T47D (cell line): Measurements from ENCODE around the gene DHRSX.
A peak's percentile ranks its signal among the peaks of the same experiment; 100 is the strongest.
"Not testable (repeated sequence)": the region's sequence is repeated elsewhere in the genome, so short reads cannot be mapped to it uniquely, and the experiment has no call there.

Experiments used
- DNase-seq, 2 experiments: peaks; one replicate each; pipeline versions ENCODE4 v3.0.0 to v3.0.0-alpha.2; 2011 to 2012; ENCODE audit warnings: low read depth in 1 of 2, low spot score in 1 of 2
- JUND ChIP-seq: IDR thresholded peaks from 2 replicates; pipeline ENCODE4 v1.6.1; 2012; ENCODE audit warnings: low read depth
- in situ Hi-C: cut with HindIII; loops from 2 replicates; pipeline ENCODE4 v1.10.0; 2016; ENCODE audit warnings: low sequenced_read_pairs, low pct_unique_long_range_greater_than_20kb

DHRSX gene

DNA sequence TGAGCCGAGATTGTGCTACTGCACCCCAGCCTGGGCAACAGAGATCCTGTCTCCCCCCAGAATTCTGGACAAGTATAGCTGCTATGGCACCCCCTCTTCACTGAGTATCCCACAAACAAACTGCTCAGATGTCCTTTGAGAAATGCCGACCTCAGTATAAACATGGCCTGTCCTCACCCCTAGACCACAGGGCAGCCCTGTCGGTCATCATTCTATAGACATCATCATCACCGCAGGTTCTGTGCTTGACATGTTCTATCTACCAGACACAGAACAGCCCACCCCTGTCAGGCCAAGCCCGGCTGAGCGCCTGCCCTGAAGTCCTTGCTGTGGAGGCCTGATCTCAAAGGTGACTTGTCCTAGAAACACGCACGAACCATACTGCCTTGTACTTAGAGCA, 232.9 kb downstream of the DHRSX start:
- in situ Hi-C loops, result no loop called here
- no peak for TF ChIP-seq JUND
- no peak for DNase-seq

DNA sequence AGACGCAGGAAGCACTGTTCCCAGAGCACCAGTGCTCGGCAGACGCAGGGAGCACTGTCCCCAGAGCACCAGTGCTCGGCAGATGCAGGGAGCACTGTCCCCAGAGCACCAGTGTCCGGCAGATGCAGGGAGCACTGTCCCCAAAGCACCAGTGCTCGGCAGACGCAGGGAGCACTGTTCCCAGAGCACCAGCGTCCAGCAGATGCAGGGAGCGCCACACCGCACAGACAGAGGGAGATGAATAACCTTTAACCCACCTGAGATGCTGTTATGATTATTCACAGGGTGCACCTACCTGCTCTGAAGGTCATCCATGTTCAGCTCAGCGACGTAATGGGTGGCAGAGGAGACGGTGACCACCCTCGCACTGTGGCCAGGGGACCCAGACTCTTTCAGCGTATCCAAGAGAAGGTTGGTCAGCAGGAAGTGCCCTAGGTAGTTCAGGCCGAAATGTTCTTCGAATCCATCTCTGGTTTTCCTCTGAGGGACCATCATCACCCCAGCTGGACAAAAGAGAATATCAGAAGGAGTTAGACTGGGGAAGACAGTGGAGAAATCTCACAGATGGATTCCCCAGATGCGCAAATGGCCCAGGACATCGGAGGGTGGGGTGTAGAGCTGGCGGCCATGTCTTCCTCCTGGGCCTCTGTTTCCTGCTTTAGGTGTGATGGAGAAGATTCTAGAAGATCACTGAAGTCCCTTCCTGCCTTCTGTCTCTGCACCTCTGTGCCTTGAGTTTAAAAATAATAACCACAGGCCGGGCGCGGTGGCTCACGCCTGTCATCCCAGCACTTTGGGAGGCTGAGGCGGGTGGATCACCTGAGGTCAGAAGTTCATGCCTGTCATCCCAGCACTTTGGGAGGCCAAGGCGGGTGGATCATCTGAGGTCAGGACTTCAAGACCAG, 234.1 kb downstream of the DHRSX start:
- no peak for DNase-seq
- in situ Hi-C loops, result no loop called here
- TF ChIP-seq JUND, result no peak

- in situ Hi-C loops, DNase-seq: not testable (repeated sequence)
Measured at GRCh38 chrX:2265658-2266444, 234.9 kb downstream of the DHRSX start.

DNA sequence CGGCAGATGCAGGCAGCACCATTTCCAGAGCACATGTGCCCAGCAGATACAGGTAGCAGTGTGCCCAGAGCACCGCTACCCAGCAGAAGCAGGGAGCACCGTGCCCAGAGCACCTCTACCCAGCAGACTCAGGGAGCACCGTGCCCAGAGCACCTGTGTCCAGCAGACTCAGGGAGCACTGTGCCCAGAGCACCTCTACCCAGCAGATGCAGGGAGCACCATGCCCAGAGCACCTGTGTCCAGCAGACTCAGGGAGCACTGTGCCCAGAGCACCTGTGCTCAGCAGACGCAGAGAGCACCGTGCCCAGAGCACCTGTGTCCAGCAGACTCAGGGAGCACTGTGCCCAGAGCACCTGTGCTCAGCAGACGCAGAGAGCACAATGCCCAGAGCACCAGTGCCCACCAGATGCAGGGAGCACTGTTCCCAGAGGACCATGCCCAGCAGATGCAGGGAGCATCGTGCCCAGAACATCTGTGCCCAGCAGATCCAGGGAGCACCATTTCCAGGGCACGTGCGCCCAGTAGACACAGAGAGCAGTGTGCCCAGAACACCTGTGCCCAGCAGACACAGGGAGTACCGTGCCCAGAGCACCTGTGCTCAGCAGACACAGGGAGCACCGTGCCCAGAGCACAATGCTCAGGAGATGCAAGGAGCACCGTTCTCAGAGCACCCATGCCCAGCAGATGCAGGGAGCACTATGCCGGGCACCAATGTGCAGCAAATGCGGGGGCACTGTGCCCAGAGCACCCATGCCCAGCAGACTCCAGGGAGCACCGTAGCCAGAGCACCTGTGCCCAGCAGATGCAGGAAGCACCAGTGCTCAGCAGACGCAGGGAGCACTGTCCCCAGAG, 236.4 kb downstream of the DHRSX start:
- TF ChIP-seq JUND, result no peak
- in situ Hi-C loops, result no loop called here
- peak in 1 of 2 experiments; percentile 8 for DNase-seq

GRCh38 chrX:2263203-2263602, 237.6 kb downstream of the DHRSX start:
- no peak for TF ChIP-seq JUND
- no peak for DNase-seq
- in situ Hi-C loops, result no loop called here

DNA sequence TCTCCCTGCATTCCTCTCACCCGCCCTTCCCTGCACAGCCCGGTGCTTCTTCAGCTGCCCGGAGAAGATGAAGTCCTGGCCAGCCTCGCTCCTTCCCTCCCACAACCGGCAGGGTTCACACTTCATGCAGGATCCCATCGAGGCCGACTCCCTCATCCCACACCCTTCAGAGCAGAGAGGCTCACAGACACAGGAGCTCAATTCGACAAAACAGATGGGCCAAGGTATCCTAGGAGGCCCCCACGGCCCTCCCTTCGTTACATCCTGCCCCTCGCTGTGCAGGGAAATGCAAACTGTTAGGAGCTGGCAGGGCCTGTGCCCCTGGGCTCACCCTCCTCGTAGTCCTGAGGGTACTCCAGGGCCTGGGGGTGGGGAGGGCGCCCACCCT, 238.1 kb downstream of the DHRSX start:
- no peak for TF ChIP-seq JUND
- in situ Hi-C loops, result no loop called here
- DNase-seq, result no peak

- no peak for DNase-seq
- TF ChIP-seq JUND, result no peak
- in situ Hi-C loops, result no loop called here
Measured at GRCh38 chrX:2261831-2262667, 238.7 kb downstream of the DHRSX start.

- in situ Hi-C loops, result no loop called here
- TF ChIP-seq JUND, result no peak
- DNase-seq, result no peak
Measured at GRCh38 chrX:2252331-2253065, 248.3 kb downstream of the DHRSX start.

- TF ChIP-seq JUND, result no peak
- DNase-seq, result no peak
- in situ Hi-C loops, result no loop called here
Measured at GRCh38 chrX:2251211-2251610, 249.6 kb downstream of the DHRSX start.

DNA sequence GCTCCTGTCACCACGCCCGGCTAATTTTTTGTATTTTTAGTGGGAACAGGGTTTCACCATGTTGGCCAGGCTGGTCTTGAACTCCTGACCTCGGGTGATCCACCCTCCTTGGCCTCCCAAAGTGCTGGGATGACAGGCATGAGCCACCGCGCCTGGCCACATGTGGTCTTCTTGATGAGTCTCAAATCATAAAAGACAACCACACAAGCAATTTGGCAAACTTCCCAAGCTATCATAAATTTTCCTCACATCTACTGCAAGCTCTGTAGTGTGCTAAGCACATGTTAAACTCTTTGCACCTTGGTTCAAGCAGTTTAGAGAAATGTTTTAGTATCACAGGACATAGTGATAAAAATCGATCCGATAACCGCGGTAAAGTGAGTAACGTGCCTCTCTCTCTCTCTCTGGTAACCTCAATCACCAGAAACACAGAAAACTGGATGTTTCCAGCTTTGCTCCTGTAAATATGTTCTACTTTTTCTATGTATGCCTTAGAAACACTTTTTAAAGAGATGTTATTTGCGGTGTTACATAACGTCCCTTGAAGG, 256.8 kb downstream of the DHRSX start:
- in situ Hi-C loops, result no loop called here
- no peak for TF ChIP-seq JUND
- no peak for DNase-seq

- TF ChIP-seq JUND, result no peak
- in situ Hi-C loops, result no loop called here
- no peak for DNase-seq
Measured at GRCh38 chrX:2242980-2243379, 257.8 kb downstream of the DHRSX start.
